GM19324 (cell line): Measurements from ENCODE around the gene ZNF362.

Experiments
- ATAC-seq: cut with Tn5 transposase; IDR thresholded peaks from one replicate; pipeline ENCODE4 v1.9.1; 2021; ENCODE audit warnings: mild to moderate bottlenecking, moderate library complexity; ENCODE audit not compliant: unreplicated experiment, low FRiP score

The ZNF362 gene

GRCh38 chr1:33244143-33244808 lies 12.0 kb upstream of the ZNF362 start:
- no peak for ATAC-seq

- ATAC-seq, result no peak
These were observed 11.5 kb upstream of the ZNF362 start for GRCh38 chr1:33244809-33245186.

GRCh38 chr1:33246171-33246570 lies 10.1 kb upstream of the ZNF362 start:
- ATAC-seq, result no peak

GRCh38 chr1:33247545-33247944 lies 8.7 kb upstream of the ZNF362 start:
- ATAC-seq, result no peak

GRCh38 chr1:33248244-33248643 lies 8.0 kb upstream of the ZNF362 start:
- ATAC-seq, result no peak

- ATAC-seq, result no peak
These were observed 6.9 kb upstream of the ZNF362 start for GRCh38 chr1:33249422-33249821.

- no peak for ATAC-seq
These were observed 6.1 kb upstream of the ZNF362 start for GRCh38 chr1:33250217-33250616.

GRCh38 chr1:33250724-33251123 lies 5.6 kb upstream of the ZNF362 start:
- ATAC-seq, result no peak

- ATAC-seq, result no peak
These were observed 1.8 kb upstream of the ZNF362 start for GRCh38 chr1:33254491-33254890.

- no peak for ATAC-seq
These were observed 708 bp upstream of the ZNF362 start for GRCh38 chr1:33255347-33256220.

GRCh38 chr1:33256221-33256470 lies 146 bp upstream of the ZNF362 start:
- no peak for ATAC-seq

- no peak for ATAC-seq
These were observed 997 bp downstream of the ZNF362 start for GRCh38 chr1:33257207-33257771.

GRCh38 chr1:33257772-33258712 lies 1.8 kb downstream of the ZNF362 start:
- no peak for ATAC-seq

GRCh38 chr1:33258788-33259274 lies 2.5 kb downstream of the ZNF362 start:
- no peak for ATAC-seq

- no peak for ATAC-seq
These were observed 3.6 kb downstream of the ZNF362 start for GRCh38 chr1:33259879-33260278.

GRCh38 chr1:33260439-33260838 lies 4.1 kb downstream of the ZNF362 start:
- ATAC-seq, result no peak

- no peak for ATAC-seq
These were observed 5.1 kb downstream of the ZNF362 start for GRCh38 chr1:33261344-33261743.

- no peak for ATAC-seq
These were observed 7.7 kb downstream of the ZNF362 start for GRCh38 chr1:33263890-33264504.

GRCh38 chr1:33265780-33266605 lies 9.7 kb downstream of the ZNF362 start:
- ATAC-seq, result no peak
